ENCODE data around the gene SLC27A4.

The SLC27A4 gene

GRCh38 chr9:128375865-128376264 is 35.5 kb downstream of the SLC27A4 start:
- H3K27me3 ChIP-seq (replicated peaks) = no peaks in the 10 kb centered on the region
- no peak overlapping the region for H3K4me3 ChIP-seq (ENCODE audit: low read depth, low read length)
- DNase-seq = no peak
- no peak for TF ChIP-seq CTCF (IDR thresholded peaks at IDR 0.05; ENCODE audit: low read depth, low read length, missing control alignments)
- H3K27ac ChIP-seq = no peak overlapping the region
- peaks cover 10% of the 10 kb centered on the region for H3K36me3 ChIP-seq (replicated peaks)
- in situ Hi-C loops (cut with HindIII; ENCODE audit: low pct_ligation_motif_present, low sequenced_read_pairs) = no loop called here

DNA sequence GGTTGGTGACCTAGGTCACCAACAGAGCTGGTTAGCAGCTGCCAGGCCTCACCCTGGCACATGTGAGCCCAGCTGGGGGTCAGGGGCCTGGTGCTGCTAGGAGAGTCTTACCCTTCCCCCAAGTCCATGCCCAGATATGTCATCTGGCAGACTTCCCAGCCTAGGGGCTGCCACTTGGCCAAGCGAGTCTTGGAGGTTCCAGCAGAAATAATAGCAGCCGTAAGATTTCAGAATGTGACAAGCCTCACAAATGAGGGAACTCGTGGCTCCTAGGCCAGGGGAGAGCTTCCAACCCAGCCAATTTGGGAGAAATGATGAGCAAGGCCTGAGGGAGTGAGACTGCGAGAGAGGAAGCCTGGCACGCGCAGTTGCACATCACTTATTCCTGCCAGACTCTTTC is 41.9 kb downstream of the SLC27A4 start:
- Histone ChIP-seq H3K36me3 (replicated peaks) (peaks cover 19% of the 10 kb centered on the region), H3K4me3 (ENCODE audit: low read depth, low read length) (no peak overlapping the region), H3K27me3 (replicated peaks) (no peaks in the 10 kb centered on the region), H3K27ac (no peak overlapping the region)
- no peak for DNase-seq
- no peak for TF ChIP-seq CTCF (IDR thresholded peaks at IDR 0.05; ENCODE audit: low read depth, low read length, missing control alignments)
- in situ Hi-C loops (cut with HindIII; ENCODE audit: low pct_ligation_motif_present, low sequenced_read_pairs) = no loop called here

GRCh38 chr9:128383007-128383753 is 42.9 kb downstream of the SLC27A4 start:
- in situ Hi-C loops (cut with HindIII; ENCODE audit: low pct_ligation_motif_present, low sequenced_read_pairs) = no loop called here
- Histone ChIP-seq H3K27ac (no peak overlapping the region), H3K27me3 (replicated peaks) (no peaks in the 10 kb centered on the region), H3K36me3 (replicated peaks) (peaks cover 20% of the 10 kb centered on the region), H3K4me3 (ENCODE audit: low read depth, low read length) (no peak overlapping the region)
- no peak for DNase-seq
- no peak for TF ChIP-seq CTCF (IDR thresholded peaks at IDR 0.05; ENCODE audit: low read depth, low read length, missing control alignments)

DNA sequence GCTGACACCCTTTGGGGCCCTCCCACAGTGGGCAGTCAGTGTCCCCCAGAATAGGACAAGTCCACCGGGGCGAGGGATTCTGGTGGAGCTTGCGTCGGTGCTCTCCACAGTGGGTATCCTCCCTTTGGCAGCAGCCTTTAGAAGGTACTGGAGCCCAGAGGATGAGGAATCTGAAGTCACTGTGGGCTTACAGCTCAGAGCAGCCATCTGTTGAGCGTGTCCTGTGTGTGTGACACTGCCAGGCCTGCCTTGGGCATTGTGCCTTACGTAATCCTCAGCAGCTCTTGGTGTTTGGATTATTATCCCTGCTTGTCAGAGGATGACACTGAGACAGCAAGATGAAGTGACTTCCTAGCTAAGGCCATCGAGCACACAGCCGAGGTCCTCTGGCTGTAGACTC is 43.5 kb downstream of the SLC27A4 start:
- Histone ChIP-seq H3K27me3 (replicated peaks) (no peaks in the 10 kb centered on the region), H3K27ac (no peak overlapping the region), H3K4me3 (ENCODE audit: low read depth, low read length) (no peak overlapping the region), H3K36me3 (replicated peaks) (peaks cover 22% of the 10 kb centered on the region)
- no peak for TF ChIP-seq CTCF (IDR thresholded peaks at IDR 0.05; ENCODE audit: low read depth, low read length, missing control alignments)
- in situ Hi-C loops (cut with HindIII; ENCODE audit: low pct_ligation_motif_present, low sequenced_read_pairs) = no loop called here
- DNase-seq = no peak

GRCh38 chr9:128384801-128385495 is 44.6 kb downstream of the SLC27A4 start:
- Histone ChIP-seq H3K36me3 (replicated peaks) (peaks cover 24% of the 10 kb centered on the region), H3K27ac (no peak overlapping the region), H3K27me3 (replicated peaks) (no peaks in the 10 kb centered on the region), H3K4me3 (ENCODE audit: low read depth, low read length) (no peak overlapping the region)
- in situ Hi-C loops (cut with HindIII; ENCODE audit: low pct_ligation_motif_present, low sequenced_read_pairs) = no loop called here
- DNase-seq = no peak
- TF ChIP-seq CTCF (IDR thresholded peaks at IDR 0.05; ENCODE audit: low read depth, low read length, missing control alignments) = no peak

Data from brain microvascular endothelial cell (primary cell).